Psoas muscle (tissue), 8 donors: ENCODE results near the gene TNC. TPM values are rescaled to one million over a fixed set of nuclear protein-coding genes. Genes with fewer than 3 reads are reported as not detected.

Source experiments
- ATAC-seq, 4 donors: fragments of 200-7000 bp; cut with Tn5 transposase; one replicate each; pipeline ENCODE4 v1.9.1; 2020; ENCODE audit warnings: moderate library complexity in 3 of 4, mild to moderate bottlenecking in 2 of 4
- DNase-seq, 2 donors: peaks; one replicate each; pipeline ENCODE4 v3.0.0-alpha.2; 2020
- H3K27ac ChIP-seq: fragments of 200-600 bp; one replicate; pipeline ENCODE4 v1.8.0; 2022
- H3K27me3 ChIP-seq, 3 donors: fragments of 200-600 bp in 1 of 3; one replicate each; pipeline versions ENCODE4 v1.6.1 to v1.8.0; 2013 to 2022; ENCODE audit warnings: low read length in 2 of 3, mild to moderate bottlenecking in 2 of 3, moderate library complexity in 1 of 3; ENCODE audit not compliant: insufficient read depth in 3 of 3
- H3K36me3 ChIP-seq, 2 donors: fragments of 200-600 bp in 1 of 2; one replicate each; pipeline versions ENCODE4 v1.6.1 to v1.8.0; 2013 to 2022; ENCODE audit warnings: low read depth in 1 of 2, mild to moderate bottlenecking in 1 of 2, moderate library complexity in 1 of 2; ENCODE audit not compliant: insufficient read depth in 1 of 2
- H3K4me1 ChIP-seq: fragments of 200-600 bp; one replicate; pipeline ENCODE4 v1.8.0; 2022
- H3K4me3 ChIP-seq: fragments of 200-600 bp; one replicate; pipeline ENCODE4 v1.8.0; 2022; ENCODE audit warnings: mild to moderate bottlenecking
- H3K9me3 ChIP-seq: fragments of 200-600 bp; one replicate; pipeline ENCODE4 v1.8.0; 2022
- CTCF ChIP-seq: fragments of 200-600 bp; IDR thresholded peaks from one replicate; pipeline ENCODE4 v1.8.0; 2022; ENCODE audit warnings: antibody characterized with exemption
- WGBS, 3 donors: extraction: QIAGEN DNeasy Blood & Tissue Kit; methylation state at CpG; one replicate each; pipeline versions ENCODE4 v1.1.6 to v1.1.7; 2013; 5-methylcytosine and 5-hydroxymethylcytosine counted together
- intact Hi-C, 2 donors: fragments of 100-400 bp; cut with DNase I; formaldehyde crosslinking; loops; one replicate each; pipeline versions ENCODE4 v1.11.0 to v1.14.2; 2022
- polyA plus RNA-seq, 3 donors: library from polyadenylated mRNA; stranded (reverse); fragments of 200-250 nt; gene quantifications; one replicate each; pipeline ENCODE4 v1.2.3, GENCODE V29; 2013
- total RNA-seq, 4 donors: library from RNA; stranded (reverse); fragmentation: NEBNext Ultra II Directional in 2 of 4; extraction: Animal tissue kit (Norgen Biotek cat#: 25700) in 2 of 4; gene quantifications; one replicate each; pipeline versions ENCODE4 v1.2.1 to v1.2.4, GENCODE V29; 2021 to 2023
- donor health status: healthy with polysubstance abuse.
- donor health status: DM: no; HTN: no; CAD: no; lungs with moderate emphysema.
- donor health status: Bipolar disorder and iron deficiency.
- donor health status: healthy.
- donor health status: DM: yes; HTN: yes; CAD: no.
- donor health status: DM: no; HTN: no; CAD: no.
- donor health status: DM: no; HTN: no; CAD: no.
- donor health status: DM: yes; HTN: yes; CAD: no.

The TNC gene
- total and polyA plus RNA-seq, 7 donors, result 1.0 to 94.7 (median 2.8) TPM

- Histone ChIP-seq H3K4me3 (no peak overlapping the region), H3K27me3 (peaks cover 2 to 36% (median 4%) of the 10 kb centered on the region in 3 donors), H3K9me3 (no peaks in the 10 kb centered on the region), H3K4me1 (no peaks in the 10 kb centered on the region), H3K36me3 (no peaks in the 10 kb centered on the region), H3K27ac (no peak overlapping the region)
- DNase-seq (no peak), ATAC-seq (no peak)
- WGBS, 3 donors, result 71 to 83% (median 83%) methylated on average over 4 of the region's 4 CpGs
- intact Hi-C loops, result no loop called here
- TF ChIP-seq CTCF, result no peak
Measured at GRCh38 chr9:115114084-115114483, 3.9 kb downstream of the TNC start.

GRCh38 chr9:115111874-115112273, 6.1 kb downstream of the TNC start:
- no peaks in the 10 kb centered on the region for H3K36me3 ChIP-seq
- ATAC-seq, result no peak
- no peaks in the 10 kb centered on the region for H3K4me1 ChIP-seq
- no peak for DNase-seq
- intact Hi-C loops, result no loop called here
- H3K27ac ChIP-seq, result no peak overlapping the region
- TF ChIP-seq CTCF, result no peak
- WGBS, 3 donors, result 70 to 82% (median 81%) methylated on average over 4 of the region's 4 CpGs
- H3K27me3 ChIP-seq, result peaks cover 2 to 22% (median 4%) of the 10 kb centered on the region in 3 donors
- no peak overlapping the region for H3K4me3 ChIP-seq
- no peaks in the 10 kb centered on the region for H3K9me3 ChIP-seq

DNA sequence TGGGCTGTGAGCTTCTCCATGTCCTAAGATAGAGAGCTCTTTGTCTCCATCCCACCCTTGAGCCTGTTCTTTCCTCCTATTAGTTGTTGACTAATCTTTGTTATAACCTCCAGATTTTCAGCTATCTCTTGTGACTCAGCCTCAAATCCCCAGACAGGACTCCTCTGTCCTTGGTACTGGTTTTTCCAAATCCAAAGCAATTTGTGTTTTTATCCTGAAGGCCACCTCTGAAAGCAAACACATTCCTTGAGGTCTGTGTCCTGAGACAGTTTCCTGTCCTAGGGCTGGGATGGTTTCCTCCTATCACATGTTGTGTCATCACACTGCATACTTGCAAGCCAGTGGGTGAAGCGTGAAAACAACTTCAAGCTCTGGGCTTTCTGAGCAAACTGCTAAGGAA, 8.5 kb downstream of the TNC start:
- Histone ChIP-seq H3K9me3 (no peaks in the 10 kb centered on the region), H3K27me3 (peaks cover 0 to 12% (median 2%) of the 10 kb centered on the region in 3 donors), H3K4me1 (no peaks in the 10 kb centered on the region), H3K36me3 (no peaks in the 10 kb centered on the region), H3K4me3 (no peak overlapping the region), H3K27ac (no peak overlapping the region)
- DNase-seq (no peak), ATAC-seq (no peak)
- intact Hi-C loops, result no loop called here
- 77 to 83% (median 81%) methylated on average over 1 of the region's 1 CpG for WGBS, 3 donors
- TF ChIP-seq CTCF, result no peak

- peaks cover 0 to 2% (median 2%) of the 10 kb centered on the region in 3 donors for H3K27me3 ChIP-seq
- no peaks in the 10 kb centered on the region for H3K36me3 ChIP-seq
- no peak for ATAC-seq
- H3K4me1 ChIP-seq, result no peaks in the 10 kb centered on the region
- H3K9me3 ChIP-seq, result no peaks in the 10 kb centered on the region
- TF ChIP-seq CTCF, result no peak
- intact Hi-C loops, result no loop called here
- no peak overlapping the region for H3K4me3 ChIP-seq
- no peak for DNase-seq
- WGBS, 3 donors, result 73 to 92% (median 85%) methylated on average over 2 of the region's 2 CpGs
- no peak overlapping the region for H3K27ac ChIP-seq
Measured at GRCh38 chr9:115107701-115108100, 10.3 kb downstream of the TNC start.

DNA sequence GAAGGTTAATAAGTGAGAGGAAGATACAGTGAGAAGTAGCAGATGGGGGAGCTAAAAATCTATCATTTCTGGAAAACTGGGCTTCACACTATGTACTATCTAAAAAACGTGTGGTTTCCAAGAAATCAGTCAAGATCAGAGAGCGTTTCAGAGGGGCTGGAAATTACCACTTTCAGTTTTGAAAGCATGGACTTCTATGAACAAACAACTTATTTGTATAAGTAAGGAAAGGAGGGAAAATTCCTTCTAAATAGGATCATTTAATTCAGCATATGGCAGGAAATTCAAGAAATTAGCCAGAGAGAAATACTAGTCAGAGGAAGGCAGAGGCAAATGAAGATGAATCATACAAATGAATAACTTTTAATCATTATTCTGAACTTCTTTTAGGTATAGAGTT, 11.3 kb downstream of the TNC start:
- Histone ChIP-seq H3K27ac (no peak overlapping the region), H3K4me3 (no peak overlapping the region), H3K4me1 (no peaks in the 10 kb centered on the region), H3K27me3 (peaks cover 0 to 1% (median 0%) of the 10 kb centered on the region in 3 donors), H3K36me3 (no peaks in the 10 kb centered on the region), H3K9me3 (no peaks in the 10 kb centered on the region)
- TF ChIP-seq CTCF, result no peak
- intact Hi-C loops, result no loop called here
- DNase-seq, result no peak
- no peak for ATAC-seq
- WGBS, 3 donors, result 40 to 46% (median 46%) methylated on average over 2 of the region's 2 CpGs
